Measurements from ENCODE around the gene ITPRID2.

GRCh38 chr2:181878448-181878847, 13.1 kb upstream of the ITPRID2 start:
- TF ChIP-seq CTCF (conservative IDR thresholded peaks at IDR 0.05), result no peak
- no peak for TF ChIP-seq EZH2 (IDR thresholded peaks at IDR 0.05; ENCODE audit: low read depth)

All from PC-9 (cell line).